PC-3 (cell line): ENCODE data around the gene OR13C8.

Source experiments
- EZH2 ChIP-seq: fragments of 300-600 bp; sonication (generic); IDR thresholded peaks from one replicate; pipeline ENCODE4 v1.6.1; 2017; ENCODE audit warnings: antibody characterized with exemption, mild to moderate bottlenecking, low read length; ENCODE audit not compliant: unreplicated experiment
- EZH2phosphoT487 ChIP-seq: fragments of 300-600 bp; sonication (generic); IDR thresholded peaks from 2 replicates; pipeline ENCODE4 v1.6.1; 2018; ENCODE audit warnings: mild to moderate bottlenecking, antibody characterized with exemption, low read length, borderline replicate concordance
- TF ChIP-seq, protein P1 (sequence below): fragments of 300-600 bp; sonication (generic); conservative IDR thresholded peaks from 2 replicates; pipeline ENCODE4 v1.5.1; 2017; ENCODE audit warnings: antibody characterized with exemption, low read depth, mild to moderate bottlenecking, low read length

DNA sequence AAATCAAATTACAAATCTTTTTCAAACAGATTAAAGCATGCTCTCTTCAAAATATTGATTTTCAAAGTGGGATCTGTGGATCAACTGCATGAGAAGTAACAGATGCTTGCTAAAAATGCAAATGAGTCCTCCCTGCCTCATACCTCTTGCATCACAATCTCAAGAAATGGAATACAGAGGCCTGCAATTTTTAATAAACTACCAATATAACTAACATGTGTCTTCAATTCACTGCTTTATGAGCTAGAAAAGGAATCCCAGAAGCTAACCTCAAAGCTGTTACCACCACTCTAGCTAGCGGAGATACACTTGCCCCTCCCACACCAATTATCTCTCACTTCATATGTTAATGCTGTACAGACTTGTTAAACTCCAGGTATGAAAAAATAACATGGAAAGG lies 20.7 kb downstream of the OR13C8 start:
- TF ChIP-seq EZH2: no peak
- TF ChIP-seq, protein P1, sequence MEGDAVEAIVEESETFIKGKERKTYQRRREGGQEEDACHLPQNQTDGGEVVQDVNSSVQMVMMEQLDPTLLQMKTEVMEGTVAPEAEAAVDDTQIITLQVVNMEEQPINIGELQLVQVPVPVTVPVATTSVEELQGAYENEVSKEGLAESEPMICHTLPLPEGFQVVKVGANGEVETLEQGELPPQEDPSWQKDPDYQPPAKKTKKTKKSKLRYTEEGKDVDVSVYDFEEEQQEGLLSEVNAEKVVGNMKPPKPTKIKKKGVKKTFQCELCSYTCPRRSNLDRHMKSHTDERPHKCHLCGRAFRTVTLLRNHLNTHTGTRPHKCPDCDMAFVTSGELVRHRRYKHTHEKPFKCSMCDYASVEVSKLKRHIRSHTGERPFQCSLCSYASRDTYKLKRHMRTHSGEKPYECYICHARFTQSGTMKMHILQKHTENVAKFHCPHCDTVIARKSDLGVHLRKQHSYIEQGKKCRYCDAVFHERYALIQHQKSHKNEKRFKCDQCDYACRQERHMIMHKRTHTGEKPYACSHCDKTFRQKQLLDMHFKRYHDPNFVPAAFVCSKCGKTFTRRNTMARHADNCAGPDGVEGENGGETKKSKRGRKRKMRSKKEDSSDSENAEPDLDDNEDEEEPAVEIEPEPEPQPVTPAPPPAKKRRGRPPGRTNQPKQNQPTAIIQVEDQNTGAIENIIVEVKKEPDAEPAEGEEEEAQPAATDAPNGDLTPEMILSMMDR: no peak
- TF ChIP-seq EZH2phosphoT487: no peak
